B cell (primary cell): ENCODE results near the gene CRYBG2.

Experiments used
- CTCF ChIP-seq: fragments of 200-600 bp; IDR thresholded peaks from one replicate; pipeline ENCODE4 v1.8.0; 2022; ENCODE audit warnings: antibody characterized with exemption, mild to moderate bottlenecking
- EZH2 ChIP-seq: IDR thresholded peaks from 2 replicates; pipeline ENCODE4 v1.6.1; 2012; ENCODE audit warnings: borderline replicate concordance, low read depth, mild to moderate bottlenecking, moderate library complexity, low read length; ENCODE audit not compliant: insufficient read depth, poor library complexity, severe bottlenecking

- TF ChIP-seq CTCF = no peak
- no peak for TF ChIP-seq EZH2
Measured at GRCh38 chr1:26279456-26280332, 74.2 kb downstream of the CRYBG2 start, which contains the start of gene SH3BGRL3.
